Activated naive CD8-positive, alpha-beta T cell treated with anti-CD3 and anti-CD28 coated beads, Interleukin-2, amount 50 U/mL, for 16 hours (primary cell): Measurements from ENCODE around the gene C4A.
"Not testable (repeated sequence)": the region's sequence is repeated elsewhere in the genome, so short reads cannot be mapped to it uniquely, and the experiment has no call there.

ENCODE experiments used
- DNase-seq: peaks from one replicate; pipeline ENCODE4 v3.0.0-alpha.2; 2020; ENCODE audit warnings: low read depth, low spot score

C4A gene

DNA sequence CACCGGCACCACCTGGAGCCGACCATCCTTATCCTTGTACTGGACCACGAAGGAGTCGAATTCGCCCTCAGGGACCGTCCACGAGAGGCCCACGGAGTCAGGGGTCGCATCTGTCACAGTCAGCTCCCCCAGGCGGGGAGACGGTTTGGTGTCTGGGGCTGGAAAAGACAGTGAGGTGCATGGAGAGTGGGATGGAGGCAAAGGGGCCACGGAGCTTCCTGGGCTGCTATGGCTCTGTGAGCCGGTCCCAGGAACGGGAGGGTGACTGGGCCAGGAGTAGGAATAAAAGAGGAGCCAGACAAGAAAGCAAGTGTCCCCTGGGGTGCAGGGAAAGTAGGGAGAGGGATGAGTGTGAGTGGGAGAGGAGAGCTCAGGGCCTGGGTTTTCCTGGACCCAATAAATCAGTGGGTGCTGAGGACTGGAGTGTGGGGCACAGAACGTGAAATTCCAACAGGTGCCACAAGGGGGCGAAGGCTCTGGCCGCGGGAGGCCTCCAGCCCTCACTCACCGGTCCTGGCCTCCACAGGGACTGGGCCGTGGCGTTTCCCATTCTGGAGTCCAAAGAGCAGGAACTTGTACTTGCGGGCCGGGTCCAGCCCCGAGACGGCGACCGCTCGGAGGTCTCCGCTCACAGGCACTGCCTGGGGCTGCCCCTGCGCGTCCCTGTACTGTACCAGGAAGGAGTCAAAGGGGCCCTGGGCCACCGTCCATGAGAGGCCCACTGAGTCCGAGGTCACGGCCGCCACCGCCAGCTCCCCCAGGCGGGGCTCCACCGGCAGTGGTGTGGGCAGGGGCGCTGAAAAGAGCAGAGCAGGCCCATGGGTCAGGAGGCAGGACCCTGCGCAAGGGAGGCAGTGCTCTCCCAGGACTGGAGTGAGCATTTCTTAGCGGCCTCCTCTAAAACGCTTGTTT lies 66.3 kb downstream of the C4A start:
- peak; percentile 39 for DNase-seq

GRCh38 chr6:32049149-32049548 lies 67.3 kb downstream of the C4A start:
- not testable (repeated sequence) for DNase-seq

DNA sequence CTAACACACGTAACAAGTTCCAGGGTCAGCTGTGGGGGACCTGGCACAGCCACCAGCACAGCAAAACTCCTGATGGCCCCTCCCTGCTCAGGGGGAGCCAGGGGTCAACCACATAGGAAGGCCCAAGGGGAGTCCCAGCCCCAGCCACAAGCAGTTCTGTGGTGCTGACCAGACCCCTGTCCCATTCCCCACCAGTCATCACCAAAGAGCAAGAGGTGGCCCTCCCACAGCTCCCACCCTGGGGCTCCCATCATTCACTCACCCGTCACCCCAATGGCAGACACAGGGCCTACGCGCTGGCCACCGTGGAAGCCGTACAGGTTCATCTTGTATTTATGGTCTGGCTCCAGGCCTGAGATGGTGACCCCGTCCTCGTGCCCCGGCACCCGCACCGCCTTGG lies 67.9 kb downstream of the C4A start:
- DNase-seq = not testable (repeated sequence)

DNA sequence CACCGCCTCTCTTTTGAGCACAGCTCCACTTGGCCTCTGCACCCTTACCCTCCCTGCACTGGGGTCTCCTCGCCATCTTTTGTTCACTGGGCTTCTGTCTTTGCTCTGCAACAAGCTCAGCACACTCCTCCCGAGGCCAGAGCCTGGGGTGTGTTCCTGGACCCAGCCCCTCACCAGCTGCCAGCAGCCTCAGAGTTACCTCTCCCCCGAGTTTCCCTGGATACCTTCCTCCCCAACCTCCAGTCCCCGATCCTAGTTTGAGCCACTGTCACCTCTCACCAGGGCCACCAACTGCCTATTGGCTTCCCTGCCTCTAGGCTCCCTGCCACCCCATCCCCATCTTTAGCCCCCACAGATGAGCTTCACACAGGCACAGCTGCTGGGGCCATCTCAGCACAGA lies 68.7 kb downstream of the C4A start:
- no peak for DNase-seq
